Nephron progenitor cell (in vitro differentiated cells): ENCODE measurements around the gene OR4D9.
"Not testable (repeated sequence)": the region's sequence is repeated elsewhere in the genome, so short reads cannot be mapped to it uniquely, and the experiment has no call there.

ENCODE experiments used
- DNase-seq: peaks from one replicate; pipeline ENCODE4 v3.0.0; 2021
- H3K27ac Mint-ChIP-seq: 2 replicates; pipeline ENCODE4 v1.8.0; 2021; ENCODE audit warnings: mild to moderate bottlenecking, moderate library complexity, mixed read lengths
- H3K27me3 Mint-ChIP-seq: 2 replicates; pipeline ENCODE4 v1.8.0; 2021; ENCODE audit warnings: mild to moderate bottlenecking, low read depth, mixed read lengths; ENCODE audit not compliant: poor library complexity
- H3K36me3 Mint-ChIP-seq: 2 replicates; pipeline ENCODE4 v1.8.0; 2021; ENCODE audit warnings: low read depth, mixed read lengths
- H3K4me1 Mint-ChIP-seq: 2 replicates; pipeline ENCODE4 v1.8.0; 2021; ENCODE audit warnings: mixed read lengths
- H3K4me3 Mint-ChIP-seq: 2 replicates; pipeline ENCODE4 v1.8.0; 2021; ENCODE audit warnings: mild to moderate bottlenecking, moderate library complexity, mixed read lengths
- H3K9me3 Mint-ChIP-seq: 2 replicates; pipeline ENCODE4 v1.8.0; 2021; ENCODE audit warnings: mild to moderate bottlenecking, moderate library complexity, mixed read lengths
- TF ChIP-seq, protein P1 (sequence below): fragments of 200-600 bp; sonication (generic); IDR thresholded peaks from 2 replicates; pipeline ENCODE4 v1.5.0; 2021; ENCODE audit warnings: antibody characterized with exemption

The OR4D9 gene

DNA sequence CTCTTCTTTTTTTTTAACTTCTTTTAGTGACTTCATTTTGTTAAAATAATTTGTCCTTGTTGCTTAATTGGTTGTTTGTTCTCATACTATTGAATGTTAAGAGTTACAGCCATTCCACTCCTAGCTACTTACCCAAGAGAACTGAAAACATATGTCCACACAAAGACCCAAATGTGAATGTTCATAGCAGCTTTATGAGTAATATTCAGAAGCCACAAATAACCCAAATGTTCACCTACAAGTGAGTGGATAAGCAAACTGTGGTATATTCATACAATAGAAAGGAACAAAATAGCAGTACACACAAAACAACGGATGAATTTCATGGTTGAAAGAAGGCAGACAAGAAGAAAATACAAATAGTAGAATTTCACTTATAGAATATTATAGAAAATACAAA is 9.4 kb upstream of the OR4D9 start:
- TF ChIP-seq, protein P1, sequence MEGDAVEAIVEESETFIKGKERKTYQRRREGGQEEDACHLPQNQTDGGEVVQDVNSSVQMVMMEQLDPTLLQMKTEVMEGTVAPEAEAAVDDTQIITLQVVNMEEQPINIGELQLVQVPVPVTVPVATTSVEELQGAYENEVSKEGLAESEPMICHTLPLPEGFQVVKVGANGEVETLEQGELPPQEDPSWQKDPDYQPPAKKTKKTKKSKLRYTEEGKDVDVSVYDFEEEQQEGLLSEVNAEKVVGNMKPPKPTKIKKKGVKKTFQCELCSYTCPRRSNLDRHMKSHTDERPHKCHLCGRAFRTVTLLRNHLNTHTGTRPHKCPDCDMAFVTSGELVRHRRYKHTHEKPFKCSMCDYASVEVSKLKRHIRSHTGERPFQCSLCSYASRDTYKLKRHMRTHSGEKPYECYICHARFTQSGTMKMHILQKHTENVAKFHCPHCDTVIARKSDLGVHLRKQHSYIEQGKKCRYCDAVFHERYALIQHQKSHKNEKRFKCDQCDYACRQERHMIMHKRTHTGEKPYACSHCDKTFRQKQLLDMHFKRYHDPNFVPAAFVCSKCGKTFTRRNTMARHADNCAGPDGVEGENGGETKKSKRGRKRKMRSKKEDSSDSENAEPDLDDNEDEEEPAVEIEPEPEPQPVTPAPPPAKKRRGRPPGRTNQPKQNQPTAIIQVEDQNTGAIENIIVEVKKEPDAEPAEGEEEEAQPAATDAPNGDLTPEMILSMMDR: no peak
- no peak for DNase-seq
- no peaks in the 10 kb centered on the region for H3K36me3 Mint-ChIP-seq
- no peaks in the 10 kb centered on the region for H3K4me1 Mint-ChIP-seq
- H3K27me3 Mint-ChIP-seq: no peaks in the 10 kb centered on the region
- H3K27ac Mint-ChIP-seq: no peak overlapping the region
- H3K4me3 Mint-ChIP-seq: no peak overlapping the region
- H3K9me3 Mint-ChIP-seq: peaks cover 5% of the 10 kb centered on the region

DNA sequence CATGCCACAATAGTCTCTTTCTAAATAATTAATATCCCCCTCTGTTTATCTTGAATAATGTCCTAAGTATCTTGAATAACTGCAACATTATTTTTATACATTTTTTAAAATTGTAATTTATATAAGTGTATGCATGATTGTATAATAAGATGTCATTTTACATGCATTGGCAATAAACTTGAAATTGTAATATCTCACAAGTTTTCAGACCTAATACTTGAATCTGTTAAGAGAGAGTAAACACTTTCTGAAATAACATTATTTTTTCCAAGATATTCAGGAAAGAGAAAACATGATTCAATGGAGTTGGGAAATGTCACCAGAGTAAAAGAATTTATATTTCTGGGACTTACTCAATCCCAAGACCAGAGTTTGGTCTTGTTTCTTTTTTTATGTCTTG is 8.1 kb upstream of the OR4D9 start, which contains the start of gene OR4D11:
TSS of gene OR4D11 (plus strand) at position 301 of the 400 bp plus-strand sequence. CDS start at position 301, 0 bp downstream.
- DNase-seq: no peak
- H3K36me3 Mint-ChIP-seq: no peaks in the 10 kb centered on the region
- TF ChIP-seq, protein P1: no peak
- no peak within 1 kb of the TSS for H3K27ac Mint-ChIP-seq
- H3K4me3 Mint-ChIP-seq: no peak within 1 kb of the TSS
- no peaks in the 10 kb centered on the region for H3K4me1 Mint-ChIP-seq
- H3K27me3 Mint-ChIP-seq: no peaks in the 10 kb centered on the region
- peaks cover 5% of the 10 kb centered on the region for H3K9me3 Mint-ChIP-seq

DNA sequence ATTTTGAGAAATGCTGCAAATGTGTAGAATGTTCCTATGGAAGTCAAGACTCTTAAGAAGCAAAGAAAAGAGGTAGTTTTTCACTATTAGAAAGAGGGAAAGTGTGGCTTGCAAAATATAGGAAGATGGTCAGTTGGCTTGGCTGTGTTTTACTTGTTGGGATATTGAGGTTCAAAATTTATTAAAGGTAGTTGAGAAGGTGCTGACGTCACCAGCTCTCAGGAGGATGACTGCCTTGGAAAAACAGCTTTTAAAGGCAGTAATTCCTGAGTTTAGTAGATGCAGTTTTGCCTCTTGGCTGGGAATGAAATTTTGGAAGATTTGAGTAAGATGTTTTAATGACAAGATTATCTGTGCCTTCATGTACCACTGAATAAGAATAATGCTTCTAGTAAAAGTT is 336 bp downstream of the OR4D9 start:
- TF ChIP-seq, protein P1: no peak
- peaks cover 5% of the 10 kb centered on the region for H3K27me3 Mint-ChIP-seq
- H3K4me3 Mint-ChIP-seq: no peak overlapping the region
- H3K4me1 Mint-ChIP-seq: peaks cover 4% of the 10 kb centered on the region
- H3K36me3 Mint-ChIP-seq: no peaks in the 10 kb centered on the region
- DNase-seq: no peak
- H3K27ac Mint-ChIP-seq: peak overlapping the region; percentile 27
- H3K9me3 Mint-ChIP-seq: no peaks in the 10 kb centered on the region

DNA sequence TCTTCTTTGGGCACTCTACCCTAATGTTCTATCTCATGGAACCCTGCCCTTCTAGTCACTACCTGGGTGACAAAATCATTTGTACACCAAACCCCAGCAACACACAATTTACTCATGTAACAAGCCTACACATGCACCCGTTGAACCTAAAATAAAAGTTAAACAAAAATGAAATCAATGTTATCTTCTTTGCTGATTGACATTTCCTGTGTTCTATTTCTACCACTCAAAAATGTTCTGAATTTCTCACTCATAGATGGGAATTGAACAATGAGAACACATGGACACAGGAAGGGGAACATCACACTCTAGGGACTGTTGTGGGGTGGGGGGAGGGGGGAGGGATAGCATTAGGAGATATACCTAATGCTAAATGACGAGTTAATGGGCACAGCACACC is 8.8 kb downstream of the OR4D9 start:
- H3K27ac Mint-ChIP-seq, H3K9me3 Mint-ChIP-seq, H3K27me3 Mint-ChIP-seq, H3K4me1 Mint-ChIP-seq, H3K36me3 Mint-ChIP-seq, DNase-seq, H3K4me3 Mint-ChIP-seq: not testable (repeated sequence)

DNA sequence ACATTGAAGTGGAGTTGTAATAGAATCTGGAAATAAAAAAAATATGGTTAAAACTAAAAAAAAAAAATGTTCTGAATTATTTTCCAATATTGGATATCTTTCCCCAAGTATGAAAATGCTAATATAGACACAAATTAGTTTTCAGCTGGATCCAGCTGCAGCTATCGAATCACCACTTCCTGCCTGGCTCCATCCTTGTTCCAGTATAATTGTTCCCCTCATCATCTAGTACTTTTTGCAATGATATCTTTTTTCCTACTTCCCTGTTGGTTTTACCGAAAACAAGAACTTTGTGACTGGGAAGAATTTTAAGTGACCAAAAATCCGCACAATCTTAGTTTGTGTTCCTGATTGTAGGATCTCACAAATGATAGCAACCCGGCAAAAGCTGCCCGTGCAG is 9.4 kb downstream of the OR4D9 start:
- no peak overlapping the region for H3K4me3 Mint-ChIP-seq

DNA sequence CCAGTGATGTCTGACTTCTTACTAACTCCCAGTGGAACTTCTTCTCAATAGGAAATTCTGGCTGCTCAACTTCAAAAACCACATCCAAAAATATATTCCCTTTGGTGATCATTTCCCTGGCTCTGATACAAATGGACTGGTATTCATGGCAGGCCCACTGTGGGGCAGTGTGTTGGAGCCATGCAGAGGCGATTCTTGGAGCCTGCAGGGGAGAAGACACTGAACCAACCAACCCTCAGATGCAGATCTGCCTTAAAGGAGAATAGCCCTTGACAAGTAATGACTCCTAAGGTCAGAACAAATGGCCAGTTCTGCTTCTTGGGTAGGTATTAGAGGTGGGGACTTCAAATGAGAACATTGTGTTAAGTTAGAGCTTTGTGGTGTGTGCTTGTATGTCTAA is 12.2 kb downstream of the OR4D9 start:
- no peak for DNase-seq
- Mint-ChIP-seq H3K36me3 (no peaks in the 10 kb centered on the region), H3K27ac (no peak overlapping the region)

More for the DNA sequence above, 9.4 kb downstream of the OR4D9 start:
- Mint-ChIP-seq H3K27ac (no peak overlapping the region), H3K36me3 (no peaks in the 10 kb centered on the region), H3K9me3 (no peaks in the 10 kb centered on the region), H3K27me3 (no peaks in the 10 kb centered on the region), H3K4me1 (no peaks in the 10 kb centered on the region)
- TF ChIP-seq, protein P1: no peak
- no peak for DNase-seq

More for the DNA sequence above, 12.2 kb downstream of the OR4D9 start:
- TF ChIP-seq, protein P1: no peak
- no peaks in the 10 kb centered on the region for H3K9me3 Mint-ChIP-seq
- no peak overlapping the region for H3K4me3 Mint-ChIP-seq
- no peaks in the 10 kb centered on the region for H3K27me3 Mint-ChIP-seq
- peaks cover 9% of the 10 kb centered on the region for H3K4me1 Mint-ChIP-seq
